ENCODE measurements around the gene ZFC3H1. TPM values are rescaled to one million over a fixed set of nuclear protein-coding genes. Genes with fewer than 3 reads are reported as not detected.
"Not testable (repeated sequence)": the region's sequence is repeated elsewhere in the genome, so short reads cannot be mapped to it uniquely, and the experiment has no call there.

The ZFC3H1 gene
- total RNA-seq, 1 donor from 2014 or later = 37.9 TPM

GRCh38 chr12:71702590-71702989 lies 38.9 kb upstream of the ZFC3H1 start:
- H3K4me3 Mint-ChIP-seq = no peak overlapping the region
- H3K9me3 ChIP-seq (ENCODE audit: low read depth) = no peaks in the 10 kb centered on the region
- no peaks in the 10 kb centered on the region for H3K79me2 ChIP-seq (ENCODE audit: low read depth)
- no peaks in the 10 kb centered on the region for H3K36me3 ChIP-seq
- H3K4me1 ChIP-seq = no peaks in the 10 kb centered on the region
- H3K4me1 Mint-ChIP-seq = no peaks in the 10 kb centered on the region
- no peaks in the 10 kb centered on the region for H3K9me3 Mint-ChIP-seq
- no peak overlapping the region for H3K27ac Mint-ChIP-seq
- H3K9ac ChIP-seq = no peak overlapping the region
- no peak for TF ChIP-seq EZH2 (IDR thresholded peaks at IDR 0.05)
- H3F3A ChIP-seq (ENCODE audit: low read depth) = no peaks in the 10 kb centered on the region
- no peaks in the 10 kb centered on the region for H3K27me3 Mint-ChIP-seq (ENCODE audit: insufficient read depth, low read depth)
- H4K20me1 ChIP-seq (ENCODE audit: low read depth) = no peaks in the 10 kb centered on the region
- no peak overlapping the region for H3K4me2 ChIP-seq
- no peak for DNase-seq (ENCODE audit: low spot score)
- no peak overlapping the region for H3K4me3 ChIP-seq
- peaks cover 27% of the 10 kb centered on the region for H3K36me3 Mint-ChIP-seq
- H3K27ac ChIP-seq = no peak overlapping the region
- H2AFZ ChIP-seq (replicated peaks) = no peak overlapping the region
- H3K27me3 ChIP-seq = no peaks in the 10 kb centered on the region

GRCh38 chr12:71702181-71702580 lies 38.5 kb upstream of the ZFC3H1 start:
- H3K27ac Mint-ChIP-seq; H3K27ac ChIP-seq; H3K4me3 ChIP-seq; H3K27me3 Mint-ChIP-seq (ENCODE audit: insufficient read depth, low read depth); H3K9me3 ChIP-seq (ENCODE audit: low read depth); H3F3A ChIP-seq (ENCODE audit: low read depth); H3K9me3 Mint-ChIP-seq; H3K4me1 ChIP-seq; H3K4me2 ChIP-seq; H4K20me1 ChIP-seq (ENCODE audit: low read depth); H3K27me3 ChIP-seq; H3K9ac ChIP-seq; H3K4me3 Mint-ChIP-seq; H3K36me3 ChIP-seq; DNase-seq (ENCODE audit: low spot score); H2AFZ ChIP-seq (replicated peaks); H3K79me2 ChIP-seq (ENCODE audit: low read depth); H3K4me1 Mint-ChIP-seq: not testable (repeated sequence)
- peaks cover 28% of the 10 kb centered on the region for H3K36me3 Mint-ChIP-seq

- H3K9me3 Mint-ChIP-seq = no peaks in the 10 kb centered on the region
- H3K4me1 Mint-ChIP-seq = peaks cover 15% of the 10 kb centered on the region
- no peaks in the 10 kb centered on the region for H3K79me2 ChIP-seq (ENCODE audit: low read depth)
- H3K36me3 Mint-ChIP-seq = peaks cover 27% of the 10 kb centered on the region
- H3K27me3 Mint-ChIP-seq (ENCODE audit: insufficient read depth, low read depth) = no peaks in the 10 kb centered on the region
- no peak overlapping the region for H3K27ac ChIP-seq
- no peak for DNase-seq (ENCODE audit: low spot score)
- no peaks in the 10 kb centered on the region for H3K27me3 ChIP-seq
- TF ChIP-seq EZH2phosphoT487 (IDR thresholded peaks at IDR 0.05) (no peak), EZH2 (IDR thresholded peaks at IDR 0.05) (no peak)
- TF ChIP-seq, protein P1, sequence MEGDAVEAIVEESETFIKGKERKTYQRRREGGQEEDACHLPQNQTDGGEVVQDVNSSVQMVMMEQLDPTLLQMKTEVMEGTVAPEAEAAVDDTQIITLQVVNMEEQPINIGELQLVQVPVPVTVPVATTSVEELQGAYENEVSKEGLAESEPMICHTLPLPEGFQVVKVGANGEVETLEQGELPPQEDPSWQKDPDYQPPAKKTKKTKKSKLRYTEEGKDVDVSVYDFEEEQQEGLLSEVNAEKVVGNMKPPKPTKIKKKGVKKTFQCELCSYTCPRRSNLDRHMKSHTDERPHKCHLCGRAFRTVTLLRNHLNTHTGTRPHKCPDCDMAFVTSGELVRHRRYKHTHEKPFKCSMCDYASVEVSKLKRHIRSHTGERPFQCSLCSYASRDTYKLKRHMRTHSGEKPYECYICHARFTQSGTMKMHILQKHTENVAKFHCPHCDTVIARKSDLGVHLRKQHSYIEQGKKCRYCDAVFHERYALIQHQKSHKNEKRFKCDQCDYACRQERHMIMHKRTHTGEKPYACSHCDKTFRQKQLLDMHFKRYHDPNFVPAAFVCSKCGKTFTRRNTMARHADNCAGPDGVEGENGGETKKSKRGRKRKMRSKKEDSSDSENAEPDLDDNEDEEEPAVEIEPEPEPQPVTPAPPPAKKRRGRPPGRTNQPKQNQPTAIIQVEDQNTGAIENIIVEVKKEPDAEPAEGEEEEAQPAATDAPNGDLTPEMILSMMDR (IDR thresholded peaks at IDR 0.05) = no peak
- H3K4me2 ChIP-seq = no peak overlapping the region
- no peaks in the 10 kb centered on the region for H4K20me1 ChIP-seq (ENCODE audit: low read depth)
- no peaks in the 10 kb centered on the region for H3K9me3 ChIP-seq (ENCODE audit: low read depth)
- no peak overlapping the region for H3K27ac Mint-ChIP-seq
- H3K9ac ChIP-seq = no peak overlapping the region
- no peaks in the 10 kb centered on the region for H3F3A ChIP-seq (ENCODE audit: low read depth)
- H3K4me3 ChIP-seq = no peak overlapping the region
- H2AFZ ChIP-seq (replicated peaks) = no peak overlapping the region
- H3K36me3 ChIP-seq = no peaks in the 10 kb centered on the region
- no peak overlapping the region for H3K4me3 Mint-ChIP-seq
- H3K4me1 ChIP-seq = no peaks in the 10 kb centered on the region
Measured at GRCh38 chr12:71695782-71696181, 32.1 kb upstream of the ZFC3H1 start.

- no peaks in the 10 kb centered on the region for H3K36me3 ChIP-seq
- no peaks in the 10 kb centered on the region for H3K79me2 ChIP-seq (ENCODE audit: low read depth)
- no peak overlapping the region for H3K27ac ChIP-seq
- TF ChIP-seq EZH2 (IDR thresholded peaks at IDR 0.05) (no peak), EZH2phosphoT487 (IDR thresholded peaks at IDR 0.05) (no peak)
- TF ChIP-seq, protein P1 (IDR thresholded peaks at IDR 0.05) = no peak
- H3F3A ChIP-seq (ENCODE audit: low read depth) = no peaks in the 10 kb centered on the region
- H2AFZ ChIP-seq (replicated peaks) = no peak overlapping the region
- H3K4me2 ChIP-seq = no peak overlapping the region
- H3K27me3 ChIP-seq = no peaks in the 10 kb centered on the region
- Mint-ChIP-seq H3K4me3 (no peak overlapping the region), H3K4me1 (peaks cover 18% of the 10 kb centered on the region), H3K27me3 (ENCODE audit: insufficient read depth, low read depth) (no peaks in the 10 kb centered on the region), H3K36me3 (peaks cover 18% of the 10 kb centered on the region), H3K9me3 (no peaks in the 10 kb centered on the region), H3K27ac (no peak overlapping the region)
- no peaks in the 10 kb centered on the region for H3K9me3 ChIP-seq (ENCODE audit: low read depth)
- no peak overlapping the region for H3K4me3 ChIP-seq
- DNase-seq (ENCODE audit: low spot score) = peak; percentile 38
- H3K9ac ChIP-seq = no peak overlapping the region
- H3K4me1 ChIP-seq = no peaks in the 10 kb centered on the region
- no peaks in the 10 kb centered on the region for H4K20me1 ChIP-seq (ENCODE audit: low read depth)
Measured at GRCh38 chr12:71694099-71694820, 30.6 kb upstream of the ZFC3H1 start.

DNA sequence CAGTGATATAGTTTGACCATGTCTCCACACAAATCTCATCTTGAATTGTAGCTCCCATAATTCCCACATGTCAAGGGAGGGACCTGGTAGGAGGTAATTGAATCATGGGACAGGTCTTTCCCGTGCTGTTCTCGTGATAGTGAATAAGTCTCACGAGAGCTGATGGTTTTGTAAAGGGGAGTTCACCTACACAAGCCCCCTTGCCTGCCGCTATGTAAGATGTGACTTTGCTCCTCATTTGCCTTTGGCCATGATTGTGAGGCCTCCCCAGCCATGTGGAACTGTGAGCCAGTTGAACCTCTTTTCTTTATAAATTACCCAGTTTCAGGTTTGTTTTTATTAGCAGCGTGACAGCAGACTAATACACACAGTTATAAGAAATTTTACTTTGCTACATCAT lies 30.0 kb upstream of the ZFC3H1 start:
- H3K36me3 ChIP-seq; H3K9me3 Mint-ChIP-seq; H4K20me1 ChIP-seq (ENCODE audit: low read depth); H3K27ac Mint-ChIP-seq; H3K27ac ChIP-seq; H3K4me3 ChIP-seq; H3K27me3 Mint-ChIP-seq (ENCODE audit: insufficient read depth, low read depth); H3K79me2 ChIP-seq (ENCODE audit: low read depth); H3F3A ChIP-seq (ENCODE audit: low read depth); H2AFZ ChIP-seq (replicated peaks); DNase-seq (ENCODE audit: low spot score); H3K27me3 ChIP-seq; H3K9me3 ChIP-seq (ENCODE audit: low read depth); H3K9ac ChIP-seq; H3K4me2 ChIP-seq; H3K4me3 Mint-ChIP-seq; H3K4me1 ChIP-seq: not testable (repeated sequence)
- H3K36me3 Mint-ChIP-seq = peaks cover 12% of the 10 kb centered on the region
- H3K4me1 Mint-ChIP-seq = peaks cover 19% of the 10 kb centered on the region
